Cardiac muscle cell (in vitro differentiated cells and primary cell): ENCODE results near the gene LRRFIP2. TPM values are rescaled to one million over a fixed set of nuclear protein-coding genes. Genes with fewer than 3 reads are reported as not detected.
A peak's percentile ranks its signal among the peaks of the same experiment; 100 is the strongest.
"Not testable (repeated sequence)": the region's sequence is repeated elsewhere in the genome, so short reads cannot be mapped to it uniquely, and the experiment has no call there.

ENCODE experiments used
- DNase-seq, 2 donors: peaks; one replicate each; pipeline versions ENCODE4 v3.0.0 to v3.0.0-alpha.2; 2010 to 2017; ENCODE audit warnings: low read depth in 1 of 2, low spot score in 1 of 2
- H3K27ac ChIP-seq: fragments of 200-600 bp; sonication (generic); 2 replicates; pipeline ENCODE4 v1.5.1; 2016
- H3K27me3 ChIP-seq: fragments of 200-600 bp; sonication (generic); 2 replicates; pipeline ENCODE4 v1.6.0; 2016; ENCODE audit warnings: control low read depth
- H3K36me3 ChIP-seq: fragments of 200-600 bp; sonication (generic); 2 replicates; pipeline ENCODE4 v1.5.1; 2016; ENCODE audit warnings: control low read depth
- H3K4me1 ChIP-seq: fragments of 200-600 bp; sonication (generic); 2 replicates; pipeline ENCODE4 v1.8.1; 2017; ENCODE audit warnings: low read depth, mild to moderate bottlenecking, mixed run types
- H3K4me3 ChIP-seq: fragments of 200-600 bp; sonication (generic); 2 replicates; pipeline ENCODE4 v1.5.1; 2016; ENCODE audit warnings: mild to moderate bottlenecking
- H3K9me3 ChIP-seq: fragments of 200-600 bp; sonication (generic); 2 replicates; pipeline ENCODE4 v1.5.1; 2017; ENCODE audit warnings: low read depth, mild to moderate bottlenecking, control low read depth
- CTCF ChIP-seq: IDR thresholded peaks from 2 replicates; pipeline ENCODE4 v1.5.1; 2012; ENCODE audit warnings: low read depth, mild to moderate bottlenecking, low read length
- polyA plus RNA-seq: library from polyadenylated mRNA; unstranded; fragments of >200 nt; fragmentation: Nextera tagmentation; extraction: Ambion mirVana; gene quantifications from 2 replicates; pipeline ENCODE4 v1.2.1, GENCODE V29; 2016
- total RNA-seq: library from RNA; depleted of rRNA; stranded (reverse); fragments of >200 nt; gene quantifications from 2 replicates; pipeline ENCODE4 v1.2.3, GENCODE V29; 2016

LRRFIP2 gene
- total and polyA plus RNA-seq, 2 experiments from 2014 or later, result 55.9 to 92.6 TPM

DNA sequence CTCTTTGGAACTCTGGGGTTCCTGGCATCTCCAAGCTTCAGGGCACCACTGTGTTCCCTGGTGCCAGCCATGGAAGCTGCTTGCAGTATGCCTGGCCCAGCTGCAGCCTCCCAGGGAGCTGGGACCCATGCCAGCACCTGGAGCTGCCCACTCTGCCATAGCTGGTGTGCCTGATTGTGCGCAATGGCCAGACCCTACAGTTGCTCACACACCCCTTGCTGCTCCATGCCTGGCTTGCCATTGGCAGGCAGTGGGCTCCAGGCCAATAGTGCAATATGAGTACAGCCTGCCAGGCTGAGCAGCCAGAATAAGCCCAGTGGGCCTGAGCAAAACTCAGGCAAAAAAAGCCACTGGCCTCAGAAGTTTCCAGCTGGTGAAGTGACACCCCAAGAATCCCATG is 43.8 kb upstream of the LRRFIP2 start:
- TF ChIP-seq CTCF, result no peak
- Histone ChIP-seq H3K4me1 (no peaks in the 10 kb centered on the region), H3K4me3 (no peak overlapping the region), H3K27me3 (no peaks in the 10 kb centered on the region), H3K27ac (no peak overlapping the region), H3K9me3 (no peaks in the 10 kb centered on the region), H3K36me3 (no peaks in the 10 kb centered on the region)
- DNase-seq, result no peak

DNA sequence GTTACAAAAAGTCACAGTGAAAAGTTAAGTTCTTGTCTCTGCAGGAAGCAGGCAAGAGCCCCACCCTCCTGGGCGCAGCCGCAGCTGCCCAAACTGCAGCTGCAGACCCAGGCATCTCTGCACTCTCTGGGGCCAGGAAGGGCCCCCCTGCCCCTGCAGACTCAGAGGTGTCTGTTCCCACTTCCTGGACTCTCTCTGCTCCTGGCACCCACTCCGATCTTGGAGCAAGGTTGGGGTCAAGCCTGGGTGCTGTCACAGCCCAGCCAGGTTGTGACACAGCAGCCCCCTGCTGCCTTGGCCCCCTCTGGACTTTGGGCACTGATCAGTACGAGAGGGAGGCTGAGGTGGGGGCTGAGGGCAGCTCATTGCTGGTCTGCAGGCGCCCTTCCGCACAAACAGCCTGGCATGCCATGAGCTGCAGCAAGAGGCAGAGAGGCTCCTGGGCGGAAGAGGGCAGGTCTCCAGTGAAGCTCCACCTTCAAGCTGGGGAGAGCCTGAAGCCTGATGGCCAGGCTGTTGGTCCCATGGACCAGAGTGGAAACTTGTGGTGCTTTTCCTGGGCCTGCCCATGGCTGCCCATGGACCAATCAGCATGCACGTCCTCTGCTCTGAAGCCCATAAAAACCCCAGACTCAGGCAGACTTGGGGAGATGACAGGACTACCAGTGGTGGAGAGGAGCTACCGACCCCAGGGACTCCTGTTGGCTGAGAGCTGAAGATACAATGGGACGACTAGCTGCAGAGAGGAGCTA is 42.9 kb upstream of the LRRFIP2 start:
- TF ChIP-seq CTCF, result no peak
- Histone ChIP-seq H3K4me3 (no peak overlapping the region), H3K27me3 (no peaks in the 10 kb centered on the region), H3K9me3 (no peaks in the 10 kb centered on the region), H3K36me3 (no peaks in the 10 kb centered on the region), H3K4me1 (no peaks in the 10 kb centered on the region), H3K27ac (no peak overlapping the region)
- no peak for DNase-seq

DNA sequence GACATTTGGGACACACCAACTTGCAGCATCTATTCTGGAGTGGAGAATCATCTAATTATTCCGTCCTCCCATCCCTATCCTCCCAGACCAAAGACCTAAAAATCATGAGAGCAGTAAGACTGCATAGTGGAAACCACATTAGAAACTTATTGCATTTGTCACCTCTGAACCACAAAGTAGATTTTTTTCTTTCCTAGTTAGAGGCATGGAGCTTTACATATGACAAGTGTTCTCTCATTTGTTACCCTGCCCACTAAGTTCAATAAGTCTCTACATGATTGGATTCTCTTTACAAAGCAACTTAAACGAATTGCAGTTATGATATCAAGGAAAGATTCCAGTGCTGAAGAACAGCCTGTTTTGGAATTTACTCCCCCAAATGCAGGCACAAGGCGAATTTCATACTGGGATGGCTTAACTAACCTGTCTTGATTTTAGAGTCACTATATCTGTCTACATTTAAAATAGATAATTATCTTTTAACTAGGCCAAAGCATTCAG is 42.3 kb upstream of the LRRFIP2 start:
- Histone ChIP-seq H3K27ac (no peak overlapping the region), H3K4me1 (no peaks in the 10 kb centered on the region), H3K36me3 (no peaks in the 10 kb centered on the region), H3K4me3 (no peak overlapping the region), H3K27me3 (no peaks in the 10 kb centered on the region), H3K9me3 (no peaks in the 10 kb centered on the region)
- TF ChIP-seq CTCF, result no peak
- no peak for DNase-seq

GRCh38 chr3:37214076-37214475 is 39.7 kb upstream of the LRRFIP2 start:
- Histone ChIP-seq H3K27me3 (no peaks in the 10 kb centered on the region), H3K4me1 (no peaks in the 10 kb centered on the region), H3K9me3 (no peaks in the 10 kb centered on the region), H3K4me3 (no peak overlapping the region), H3K27ac (no peak overlapping the region), H3K36me3 (no peaks in the 10 kb centered on the region)
- DNase-seq, result no peak
- TF ChIP-seq CTCF, result no peak

GRCh38 chr3:37210230-37210629 is 35.8 kb upstream of the LRRFIP2 start:
- DNase-seq, result peak; percentile 31 to 42
- H3K4me1 ChIP-seq, result no peaks in the 10 kb centered on the region
- no peaks in the 10 kb centered on the region for H3K36me3 ChIP-seq
- no peak overlapping the region for H3K27ac ChIP-seq
- no peak for TF ChIP-seq CTCF
- H3K4me3 ChIP-seq, result no peak overlapping the region
- H3K9me3 ChIP-seq, result no peaks in the 10 kb centered on the region
- H3K27me3 ChIP-seq, result no peaks in the 10 kb centered on the region

- not testable (repeated sequence) for H3K27me3 ChIP-seq, H3K27ac ChIP-seq, DNase-seq, H3K4me1 ChIP-seq, H3K4me3 ChIP-seq, H3K9me3 ChIP-seq, H3K36me3 ChIP-seq
Measured at GRCh38 chr3:37208576-37208975, 34.2 kb upstream of the LRRFIP2 start.

DNA sequence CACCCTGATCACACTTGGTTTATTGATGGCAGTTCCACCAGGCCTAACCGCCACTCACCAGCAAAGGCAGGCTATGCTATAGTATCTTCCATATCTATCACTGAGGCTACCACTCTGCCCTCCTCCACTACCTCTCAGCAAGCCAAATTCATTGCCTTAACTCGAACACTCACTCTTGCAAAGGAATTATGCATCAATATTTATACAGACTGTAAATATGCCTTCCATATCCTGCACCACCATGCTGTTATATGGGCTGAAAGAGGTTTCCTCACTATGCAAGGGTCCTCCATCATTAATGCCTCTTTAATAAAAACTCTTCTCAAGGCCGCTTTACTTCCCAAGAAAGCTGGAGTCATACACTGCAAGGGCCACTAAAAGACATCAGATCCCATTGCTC is 33.6 kb upstream of the LRRFIP2 start:
- not testable (repeated sequence) for H3K4me3 ChIP-seq, H3K27me3 ChIP-seq, H3K9me3 ChIP-seq, H3K4me1 ChIP-seq, H3K27ac ChIP-seq, DNase-seq, H3K36me3 ChIP-seq

- not testable (repeated sequence) for H3K4me3 ChIP-seq, H3K4me1 ChIP-seq, H3K9me3 ChIP-seq, H3K27ac ChIP-seq, H3K27me3 ChIP-seq, H3K36me3 ChIP-seq
- DNase-seq, result peak in 1 of 2 donors; percentile 30
Measured at GRCh38 chr3:37206041-37206440, 31.7 kb upstream of the LRRFIP2 start.
